ENCODE data around the gene STIP1. TPM values are rescaled to one million over a fixed set of nuclear protein-coding genes. Genes with fewer than 3 reads are reported as not detected.

STIP1 gene
- total RNA-seq, 1 donor from 2014 or later, result 110 TPM

- intact Hi-C loops (cut with DNase I), result no loop called here
- DNase-seq, result peak; percentile 66
- Histone ChIP-seq H3K9me3 (no peaks in the 10 kb centered on the region), H3K27ac (peak overlapping the region; percentile 98), H3K36me3 (peaks cover 28% of the 10 kb centered on the region), H3K4me1 (peaks cover 43% of the 10 kb centered on the region), H3K4me3 (peak overlapping the region; percentile 94), H3K27me3 (no peaks in the 10 kb centered on the region)
- ATAC-seq, result no peak
- no peak for TF ChIP-seq CTCF (IDR thresholded peaks at IDR 0.05)
Measured at GRCh38 chr11:64239662-64240434, 53.9 kb downstream of the STIP1 start.

GRCh38 chr11:64240435-64241240 lies 54.7 kb downstream of the STIP1 start, which contains the start of gene FKBP2:
TSS of gene FKBP2 (plus strand) at chr11:64241095. CDS start at chr11:64242388, 1,293 bp downstream.
- Histone ChIP-seq H3K4me3 (peak within 1 kb of the TSS; percentile 94), H3K36me3 (peaks cover 28% of the 10 kb centered on the region), H3K27ac (peak within 1 kb of the TSS; percentile 98), H3K9me3 (no peaks in the 10 kb centered on the region), H3K27me3 (no peaks in the 10 kb centered on the region), H3K4me1 (peaks cover 41% of the 10 kb centered on the region)
- no peak for TF ChIP-seq CTCF (IDR thresholded peaks at IDR 0.05)
- DNase-seq (peak; percentile 99), ATAC-seq (peak; percentile 80)
- intact Hi-C loops (cut with DNase I), result no loop called here

- Histone ChIP-seq H3K9me3 (no peaks in the 10 kb centered on the region), H3K4me3 (peak overlapping the region; percentile 94), H3K4me1 (peaks cover 41% of the 10 kb centered on the region), H3K27me3 (no peaks in the 10 kb centered on the region), H3K36me3 (peaks cover 28% of the 10 kb centered on the region), H3K27ac (peak overlapping the region; percentile 98)
- ATAC-seq (peak; percentile 91), DNase-seq (peak; percentile 100)
- intact Hi-C loops (cut with DNase I), result no loop called here
- no peak for TF ChIP-seq CTCF (IDR thresholded peaks at IDR 0.05)
Measured at GRCh38 chr11:64241241-64241490, 55.2 kb downstream of the STIP1 start.

- Histone ChIP-seq H3K27ac (peak overlapping the region; percentile 98), H3K27me3 (no peaks in the 10 kb centered on the region), H3K4me1 (peaks cover 41% of the 10 kb centered on the region), H3K9me3 (no peaks in the 10 kb centered on the region), H3K4me3 (peak overlapping the region; percentile 94), H3K36me3 (peaks cover 28% of the 10 kb centered on the region)
- peak; percentile 0 for ATAC-seq
- intact Hi-C loops (cut with DNase I), result no loop called here
- peak; percentile 18 for TF ChIP-seq CTCF (IDR thresholded peaks at IDR 0.05)
- no peak for DNase-seq
Measured at GRCh38 chr11:64241491-64242374, 55.8 kb downstream of the STIP1 start.

- Histone ChIP-seq H3K27ac (no peak overlapping the region), H3K4me1 (peaks cover 38% of the 10 kb centered on the region)
- no peak for DNase-seq
Measured at GRCh38 chr11:64243236-64243854, 57.4 kb downstream of the STIP1 start.

More at GRCh38 chr11:64243236-64243854, 57.4 kb downstream of the STIP1 start:
- intact Hi-C loops (cut with DNase I), result no loop called here
- Histone ChIP-seq H3K4me3 (no peak overlapping the region), H3K36me3 (peaks cover 22% of the 10 kb centered on the region), H3K9me3 (no peaks in the 10 kb centered on the region), H3K27me3 (no peaks in the 10 kb centered on the region)
- ATAC-seq, result no peak
- TF ChIP-seq CTCF (IDR thresholded peaks at IDR 0.05), result no peak

Data from upper lobe of right lung (tissue), 1 donor.